GM12891 (cell line): ENCODE data around the gene PRKACG.

ENCODE experiments used
- DNase-seq: peaks from one replicate; pipeline ENCODE4 v3.0.0; 2011; ENCODE audit warnings: low spot score; ENCODE audit not compliant: insufficient read length
- FAIRE-seq: peaks from 2 replicates; lab custom pipeline; 2011; peaks lifted over from hg19 to GRCh38; lab: Jason Lieb, UNC
- PAX5 ChIP-seq: IDR thresholded peaks from 2 replicates; pipeline ENCODE4 v1.6.1; 2011; ENCODE audit warnings: low read length, moderate library complexity, mild to moderate bottlenecking; ENCODE audit not compliant: insufficient read depth, severe bottlenecking
- POLR2A ChIP-seq: IDR thresholded peaks from 2 replicates; pipeline ENCODE4 v1.6.1; 2011; ENCODE audit warnings: low read depth, low read length, control low read depth
- POLR2AphosphoS5 ChIP-seq: IDR thresholded peaks from 2 replicates; pipeline ENCODE4 v1.6.1; 2011; ENCODE audit warnings: low read depth, low read length, control low read depth
- POU2F2 ChIP-seq: IDR thresholded peaks from 2 replicates; pipeline ENCODE4 v1.6.1; 2011; ENCODE audit warnings: low read depth, mild to moderate bottlenecking, control low read depth, low read length, moderate library complexity
- SPI1 ChIP-seq: IDR thresholded peaks from 2 replicates; pipeline ENCODE4 v1.6.1; 2011; ENCODE audit warnings: low read depth, low read length, control low read depth
- TAF1 ChIP-seq: IDR thresholded peaks from 2 replicates; pipeline ENCODE4 v1.6.1; 2011; ENCODE audit warnings: low read depth, low read length, control low read depth

The PRKACG gene

GRCh38 chr9:68975365-68976043, 38.4 kb downstream of the PRKACG start:
- no peak for DNase-seq
- no peak for TF ChIP-seq POU2F2
- TF ChIP-seq SPI1: peak; percentile 38
- peak; percentile 65 for FAIRE-seq

- no peak for TF ChIP-seq PAX5
- no peak for TF ChIP-seq POLR2AphosphoS5
- no peak for TF ChIP-seq SPI1
- no peak for TF ChIP-seq TAF1
- no peak for TF ChIP-seq POLR2A
- TF ChIP-seq POU2F2: no peak
- FAIRE-seq (peak; percentile 69), DNase-seq (no peak)
Observed at GRCh38 chr9:68974901-68975300, 39.0 kb downstream of the PRKACG start.

DNA sequence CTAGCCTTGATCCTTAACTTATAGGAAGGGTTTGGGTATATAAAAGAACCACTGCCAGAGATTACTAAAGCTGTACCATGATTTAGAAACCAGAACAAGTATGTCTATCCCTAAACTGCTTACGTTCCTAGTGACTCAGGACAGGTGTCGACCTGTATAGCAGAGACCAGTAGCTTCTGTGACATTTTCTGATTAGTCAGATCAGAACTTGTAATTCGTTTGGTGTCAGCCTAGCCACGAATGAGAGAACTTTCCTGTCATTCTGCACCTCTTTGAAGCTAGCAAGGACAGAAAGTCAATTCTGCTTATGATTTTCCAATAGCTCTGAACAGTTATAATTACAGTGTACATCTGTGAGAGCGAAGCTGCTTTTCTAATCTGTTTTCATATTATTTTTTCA, 39.5 kb downstream of the PRKACG start:
- FAIRE-seq (peak; percentile 96), DNase-seq (peak; percentile 26)
- no peak for TF ChIP-seq POLR2AphosphoS5
- no peak for TF ChIP-seq POU2F2
- TF ChIP-seq PAX5: peak; percentile 80
- TF ChIP-seq TAF1: no peak

GRCh38 chr9:68973619-68974018, 40.3 kb downstream of the PRKACG start:
- DNase-seq: no peak
- TF ChIP-seq SPI1 (no peak), POLR2AphosphoS5 (no peak), PAX5 (no peak), TAF1 (no peak), POU2F2 (no peak), POLR2A (no peak)
- no peak for FAIRE-seq

DNA sequence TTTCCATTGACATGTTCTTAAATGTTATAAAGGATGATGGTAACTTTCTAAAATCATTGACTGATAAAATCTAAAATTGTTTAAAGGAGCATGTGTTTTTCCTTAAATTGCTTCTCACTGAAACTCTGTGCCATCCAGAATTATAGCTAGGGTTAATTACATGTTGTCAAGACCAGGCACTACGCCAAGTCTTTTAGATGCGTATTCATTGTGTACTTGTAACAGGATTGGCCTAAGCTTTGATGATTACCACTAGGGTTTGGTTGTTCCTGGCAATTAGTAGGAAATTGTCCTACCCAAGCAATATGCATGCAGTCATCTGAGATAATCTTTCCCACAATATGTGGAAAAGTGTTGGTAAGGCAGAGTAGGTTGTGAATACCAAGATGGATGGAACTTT, 43.8 kb downstream of the PRKACG start:
- DNase-seq: no peak
- FAIRE-seq: no peak
- TF ChIP-seq POLR2AphosphoS5: no peak
- no peak for TF ChIP-seq PAX5
- no peak for TF ChIP-seq POU2F2
- TF ChIP-seq TAF1: no peak
- no peak for TF ChIP-seq POLR2A
- no peak for TF ChIP-seq SPI1

DNA sequence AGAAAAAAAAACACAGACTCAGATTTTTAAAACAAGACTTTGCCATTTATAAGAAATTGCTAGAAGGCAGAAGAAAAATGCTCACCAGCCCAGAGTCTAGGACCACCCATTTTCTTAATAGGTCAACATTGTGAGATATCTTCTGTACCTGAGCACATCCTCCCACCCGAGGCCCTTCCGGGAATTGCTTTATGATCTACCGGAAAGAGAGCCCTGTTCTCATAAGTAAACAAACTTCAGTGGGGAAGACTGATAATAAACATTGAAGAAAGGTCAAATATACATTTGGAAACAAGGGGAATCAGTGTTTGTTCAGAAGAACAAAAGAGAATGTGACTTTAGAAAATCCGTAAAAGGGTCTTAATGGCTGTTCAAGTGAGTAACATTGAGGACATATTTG, 44.4 kb downstream of the PRKACG start:
- FAIRE-seq (no peak), DNase-seq (no peak)
- TF ChIP-seq POU2F2 (no peak), POLR2AphosphoS5 (no peak), SPI1 (no peak), PAX5 (no peak), TAF1 (no peak), POLR2A (no peak)

GRCh38 chr9:68967800-68968199, 46.1 kb downstream of the PRKACG start:
- FAIRE-seq (no peak), DNase-seq (no peak)
- TF ChIP-seq POLR2AphosphoS5: no peak
- no peak for TF ChIP-seq POLR2A
- TF ChIP-seq TAF1: no peak
- TF ChIP-seq PAX5: no peak
- TF ChIP-seq SPI1: no peak
- TF ChIP-seq POU2F2: no peak

- TF ChIP-seq SPI1: peak; percentile 37
- TF ChIP-seq POU2F2: no peak
- FAIRE-seq: no peak
- no peak for DNase-seq
Observed at GRCh38 chr9:68966496-68966944, 47.4 kb downstream of the PRKACG start.

DNA sequence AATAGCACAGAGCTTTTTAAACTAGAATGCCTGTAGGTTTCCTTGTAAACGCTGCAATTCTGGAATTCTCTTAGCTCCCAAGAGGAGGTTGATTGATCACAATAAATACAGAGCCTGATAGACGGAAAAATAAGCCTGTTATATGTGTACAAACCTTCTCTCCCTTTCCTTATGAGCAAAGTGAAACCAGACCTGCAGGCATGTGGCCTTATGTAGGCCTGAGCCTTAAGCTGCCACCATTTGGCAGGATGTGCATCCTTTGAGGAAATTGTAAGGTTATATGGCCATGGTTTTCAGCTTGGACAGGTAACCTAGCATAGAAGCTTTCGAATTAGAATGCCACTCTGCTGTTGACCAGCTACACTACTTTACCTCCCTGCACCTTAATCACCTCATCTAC, 49.1 kb downstream of the PRKACG start:
- no peak for FAIRE-seq
- TF ChIP-seq SPI1 (no peak), POLR2A (no peak), PAX5 (no peak), TAF1 (no peak), POU2F2 (no peak), POLR2AphosphoS5 (no peak)
- DNase-seq: no peak

GRCh38 chr9:68964102-68964541, 49.8 kb downstream of the PRKACG start:
- TF ChIP-seq PAX5: no peak
- TF ChIP-seq POLR2AphosphoS5: no peak
- no peak for TF ChIP-seq TAF1
- TF ChIP-seq SPI1: no peak
- TF ChIP-seq POU2F2: no peak
- no peak for FAIRE-seq
- DNase-seq: no peak
